ENCODE results near the gene NT5C3A.
"Not testable (repeated sequence)": the region's sequence is repeated elsewhere in the genome, so short reads cannot be mapped to it uniquely, and the experiment has no call there.

The NT5C3A gene

GRCh38 chr7:33039903-33040292, 22.7 kb downstream of the NT5C3A start:
- no peak for DNase-seq

DNA sequence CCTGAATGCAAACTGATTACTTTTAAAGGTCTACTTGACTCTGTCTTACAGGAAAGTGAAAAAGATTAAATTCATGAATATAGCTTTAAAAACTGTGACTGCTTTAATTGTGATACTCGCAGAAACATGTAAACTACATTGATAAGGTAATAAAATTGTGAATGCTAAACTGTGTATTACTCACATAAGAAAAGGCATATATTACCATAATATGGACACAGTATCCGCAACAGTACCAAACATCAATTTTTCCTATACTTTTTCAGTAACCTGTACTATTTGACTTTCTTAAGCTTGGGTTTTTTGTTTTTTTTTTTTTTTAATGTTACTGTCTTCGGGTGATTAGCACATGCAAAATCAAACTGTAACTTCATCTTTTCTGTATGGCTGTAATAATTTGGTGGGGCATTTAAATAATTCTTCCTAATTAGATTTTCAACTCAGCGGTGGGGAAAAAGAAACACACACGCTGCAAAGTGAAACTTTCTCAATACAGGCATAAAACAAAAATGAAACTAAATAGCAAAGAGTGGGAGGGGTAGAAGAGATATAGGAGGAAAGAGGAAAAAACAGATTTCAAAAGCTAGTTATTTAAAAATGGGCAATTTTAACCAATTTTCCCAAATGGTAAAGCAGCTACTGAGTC, 23.2 kb downstream of the NT5C3A start:
- DNase-seq = no peak

- no peak for DNase-seq
These were observed 23.9 kb downstream of the NT5C3A start for GRCh38 chr7:33038639-33039038.

DNA sequence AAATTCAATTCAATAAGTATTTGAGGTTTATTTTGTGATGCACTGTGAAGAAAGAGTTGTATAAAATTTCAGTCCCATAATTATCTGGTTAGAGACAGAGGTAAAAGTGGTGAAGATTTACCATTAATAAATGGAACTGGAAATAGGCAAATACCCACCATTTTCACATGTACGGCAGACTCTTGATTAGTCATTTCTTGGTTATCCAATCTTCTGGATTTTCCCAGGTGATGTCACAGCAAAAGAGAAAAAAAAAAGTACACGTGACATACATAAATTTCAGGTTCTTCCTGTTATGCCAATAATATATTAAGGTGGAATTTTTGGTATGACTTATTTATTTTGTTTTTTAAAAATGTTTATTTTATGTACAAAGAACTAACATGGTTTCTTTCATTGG, 26.8 kb downstream of the NT5C3A start:
- DNase-seq = no peak

DNA sequence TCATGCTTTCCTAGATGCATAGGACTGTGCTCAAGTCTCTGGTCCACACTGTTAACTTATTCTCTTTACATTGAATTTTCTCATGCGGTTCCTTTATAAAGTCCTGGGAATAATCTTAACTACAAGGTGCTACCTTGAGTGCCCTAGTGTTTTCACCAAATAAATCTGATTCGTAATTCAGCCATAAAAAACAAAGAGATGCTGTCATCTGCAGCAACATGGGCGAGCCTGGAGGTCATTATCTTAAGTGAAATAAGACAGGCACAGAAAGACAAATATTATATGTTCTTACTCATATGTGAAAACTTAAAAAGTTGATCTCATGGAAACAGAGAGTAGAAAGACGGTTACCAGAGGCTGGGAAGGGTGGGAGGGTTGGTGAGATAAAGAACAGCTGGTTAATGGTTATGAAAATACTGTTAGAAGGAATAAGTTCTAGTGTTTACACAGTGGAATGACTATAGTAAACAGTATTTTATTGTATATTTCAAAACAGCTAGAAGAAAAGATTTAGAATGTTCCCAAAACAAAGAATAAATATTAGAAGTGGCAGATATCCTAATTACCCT, 38.3 kb downstream of the NT5C3A start:
- DNase-seq = no peak

- no peak for DNase-seq
These were observed 50.2 kb downstream of the NT5C3A start for GRCh38 chr7:33012364-33012763.

- no peak for DNase-seq
These were observed 52.8 kb downstream of the NT5C3A start for GRCh38 chr7:33009734-33010133.

DNA sequence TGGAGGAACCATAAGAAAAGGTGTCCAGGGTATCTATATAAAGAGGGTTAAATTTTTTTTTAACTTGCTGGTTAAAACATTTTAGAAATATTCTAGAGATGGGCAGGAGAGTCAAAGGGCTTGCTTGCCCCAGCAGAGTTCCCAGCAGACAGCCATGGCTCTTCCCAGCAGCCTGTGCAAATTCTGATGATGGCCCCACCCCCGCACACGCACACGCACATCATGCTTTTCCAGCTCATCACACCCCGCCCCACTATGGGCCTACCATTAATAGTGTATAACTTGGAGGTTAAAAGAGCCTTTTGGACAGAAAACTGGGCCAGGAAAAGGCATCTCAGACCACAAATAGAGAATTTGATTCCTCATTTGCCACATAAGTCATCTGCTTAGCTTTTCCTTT, 56.9 kb downstream of the NT5C3A start:
- not testable (repeated sequence) for DNase-seq

GRCh38 chr7:33005193-33005592, 57.4 kb downstream of the NT5C3A start:
- not testable (repeated sequence) for DNase-seq

DNA sequence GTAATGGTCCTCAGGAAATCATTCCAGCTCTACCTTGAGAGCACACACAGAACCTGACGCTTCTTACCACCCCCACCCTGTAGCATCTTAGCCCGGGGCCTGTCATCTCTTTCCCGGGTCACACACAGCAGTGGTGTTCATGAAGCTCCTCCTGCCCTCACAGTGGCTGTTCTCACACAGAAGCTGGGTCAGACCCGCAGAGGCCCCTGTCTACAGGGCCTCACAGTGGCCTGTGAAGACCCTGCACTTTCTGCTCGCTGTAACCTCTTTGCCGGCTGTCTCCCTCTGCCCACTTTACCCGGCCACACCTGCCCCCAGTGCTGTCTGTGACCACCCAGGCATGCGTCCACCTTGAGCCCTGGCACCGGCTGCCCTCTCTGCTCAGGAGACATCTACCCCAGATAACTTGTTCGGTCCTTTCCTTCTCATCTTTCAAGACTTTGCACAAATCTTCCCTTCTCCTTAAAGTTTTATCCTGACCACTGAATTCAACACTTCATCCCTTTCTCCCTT, 58.4 kb downstream of the NT5C3A start:
- DNase-seq = not testable (repeated sequence)

GRCh38 chr7:33003111-33003510, 59.5 kb downstream of the NT5C3A start:
- DNase-seq = not testable (repeated sequence)

DNA sequence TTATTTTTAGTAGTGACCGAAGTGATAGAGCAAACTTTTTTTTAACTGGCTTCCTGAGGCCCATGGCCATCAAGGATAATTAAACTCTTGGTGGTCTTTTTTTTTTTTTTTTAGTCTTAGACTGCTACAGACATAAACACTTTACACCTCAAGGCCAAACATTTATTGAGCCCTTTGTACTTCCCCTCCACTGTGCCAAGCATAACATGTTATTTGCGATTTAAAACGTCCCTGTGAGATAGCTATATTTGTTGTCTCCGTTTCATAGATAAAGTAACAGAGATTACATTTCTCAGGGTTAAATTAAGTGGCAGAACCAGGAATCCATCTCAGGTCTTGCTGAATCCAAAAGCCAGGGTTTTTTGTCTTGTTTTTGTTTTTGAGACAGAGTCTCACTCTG, 63.2 kb downstream of the NT5C3A start:
- not testable (repeated sequence) for DNase-seq

DNA sequence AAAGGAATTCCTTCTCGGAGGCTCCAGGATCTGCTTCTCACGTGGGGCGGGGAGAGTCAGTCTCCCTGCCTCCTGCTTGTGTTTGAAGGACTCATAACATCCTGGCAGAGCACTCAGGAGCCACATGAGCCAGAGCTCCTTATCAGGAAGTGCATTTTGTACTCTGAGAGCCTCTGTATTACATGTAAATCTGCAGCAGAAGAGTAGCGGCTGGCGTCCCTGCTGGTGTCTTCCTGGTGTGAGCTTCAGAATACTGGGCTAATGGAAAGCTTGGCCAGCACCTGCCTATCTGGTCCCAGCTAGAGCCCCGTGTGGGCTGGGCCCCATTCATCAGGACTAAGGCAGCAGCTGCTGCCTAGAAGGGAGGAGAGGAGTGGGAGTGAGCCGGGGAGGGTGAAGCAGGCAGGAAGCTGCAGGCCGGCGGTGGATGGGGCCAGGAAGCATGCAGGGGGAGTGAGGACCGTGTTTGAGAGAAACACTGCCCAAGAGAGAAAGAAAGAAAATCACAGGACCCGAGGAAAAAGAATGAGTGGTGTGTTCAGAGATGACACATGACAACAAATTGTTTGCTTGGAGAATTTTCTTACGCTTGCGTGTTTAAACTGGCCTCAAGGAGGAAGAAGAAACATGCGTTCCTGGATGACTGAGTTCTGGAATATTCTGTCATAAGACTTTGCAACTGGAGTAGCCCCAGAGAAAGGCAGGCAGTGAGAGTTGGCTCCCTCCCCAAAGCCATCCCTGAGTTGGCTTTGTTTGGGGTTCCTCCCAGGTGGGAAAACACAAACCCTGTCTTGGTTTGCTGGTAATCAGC, 64.0 kb downstream of the NT5C3A start:
- peak; percentile 37 for DNase-seq

- not testable (repeated sequence) for DNase-seq
These were observed 64.6 kb downstream of the NT5C3A start for GRCh38 chr7:32997956-32998355.

GRCh38 chr7:32992750-32993149, 69.8 kb downstream of the NT5C3A start:
- DNase-seq = not testable (repeated sequence)

GRCh38 chr7:32991975-32992700, 70.4 kb downstream of the NT5C3A start:
- not testable (repeated sequence) for DNase-seq

- not testable (repeated sequence) for DNase-seq
These were observed 71.4 kb downstream of the NT5C3A start for GRCh38 chr7:32991068-32991585.

DNA sequence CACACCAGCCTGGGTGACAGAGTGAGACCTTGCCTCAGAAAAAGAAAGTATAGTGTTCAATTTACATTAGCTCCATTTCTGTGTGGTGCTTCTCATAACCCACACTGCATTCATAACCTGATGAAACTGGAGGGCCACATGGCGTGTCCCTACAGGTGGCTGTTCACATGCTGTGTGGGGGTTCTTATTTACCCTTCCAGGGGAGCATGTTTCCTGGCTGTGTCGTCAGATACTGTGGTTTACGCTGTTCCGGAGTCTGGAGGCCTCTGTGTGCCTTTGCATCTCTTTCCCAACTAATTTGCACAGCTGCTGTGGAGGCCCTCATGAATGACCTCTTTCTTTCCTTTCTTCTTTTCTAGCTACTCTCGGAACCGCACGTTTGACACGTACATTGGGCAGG, 74.4 kb downstream of the NT5C3A start:
- not testable (repeated sequence) for DNase-seq

GRCh38 chr7:32979902-32980301, 82.7 kb downstream of the NT5C3A start:
- DNase-seq = not testable (repeated sequence)

GRCh38 chr7:32979246-32979645, 83.3 kb downstream of the NT5C3A start:
- DNase-seq = not testable (repeated sequence)

- not testable (repeated sequence) for DNase-seq
These were observed 85.4 kb downstream of the NT5C3A start for GRCh38 chr7:32977159-32977558.

DNA sequence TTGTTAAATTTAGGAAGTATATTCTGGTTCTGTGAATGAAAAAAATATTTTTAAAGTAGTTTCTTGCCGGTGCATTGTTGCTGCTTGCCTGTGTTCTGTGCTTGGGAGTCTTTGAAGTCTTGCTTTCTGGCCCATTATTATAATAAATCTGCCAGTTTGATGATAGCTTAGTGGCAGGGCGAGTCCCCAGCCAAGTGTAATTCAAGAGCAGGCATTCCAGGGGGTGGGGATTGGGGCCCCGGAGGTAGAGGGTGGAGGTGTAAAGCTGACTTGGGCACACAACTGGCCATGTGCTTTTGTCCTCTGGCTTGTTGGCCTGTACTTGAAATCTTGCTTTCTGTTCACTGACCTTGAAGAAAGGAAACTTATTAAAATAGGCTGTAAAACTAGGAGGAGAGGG, 90.6 kb downstream of the NT5C3A start:
- DNase-seq = not testable (repeated sequence)

DNA sequence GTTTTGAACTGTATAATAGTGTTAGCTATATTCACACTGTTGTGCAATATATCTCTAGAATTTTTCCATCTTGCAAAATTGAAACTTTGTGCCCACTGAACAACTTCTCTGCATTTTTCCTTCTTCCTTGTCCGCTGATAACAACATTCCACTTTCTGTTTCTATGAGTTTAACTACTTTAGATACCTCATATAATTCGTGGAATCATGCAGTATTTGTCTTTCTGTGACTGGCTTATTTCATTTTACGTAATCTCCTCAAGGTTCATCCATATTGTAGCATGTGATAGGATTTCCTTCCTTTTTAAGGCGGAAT, 95.4 kb downstream of the NT5C3A start:
- DNase-seq = not testable (repeated sequence)
